Stimulated activated CD4-positive, alpha-beta T cell treated with anti-CD3 and anti-CD28 coated beads, Interleukin-2, amount 100 ng/mL, for 24 hours (primary cell): Measurements from ENCODE around the gene TNIK.

ENCODE experiments used
- DNase-seq, 2 donors: peaks; one replicate each; pipeline ENCODE4 v3.0.0-alpha.2; 2020

Gene TNIK

DNA sequence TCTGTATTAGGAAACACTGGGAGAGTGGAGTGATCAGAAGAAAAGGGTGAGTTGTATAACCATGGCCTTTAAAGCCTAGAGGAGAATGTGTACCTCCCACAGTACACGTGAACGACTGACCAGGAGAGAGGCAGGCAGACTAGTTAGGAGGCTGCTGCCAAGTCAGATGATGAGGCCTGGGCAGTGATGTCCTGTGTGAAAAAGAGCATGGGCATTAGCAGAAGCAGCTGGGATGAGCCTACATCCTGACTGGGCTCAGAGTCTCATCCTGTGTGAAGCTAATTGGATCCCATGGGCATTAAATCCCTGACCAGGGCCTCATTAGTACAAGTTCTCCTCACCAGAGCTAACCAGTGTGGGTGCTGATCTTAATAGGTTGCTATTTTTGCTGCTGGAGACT lies 344.5 kb downstream of the TNIK start:
- no peak for DNase-seq

DNA sequence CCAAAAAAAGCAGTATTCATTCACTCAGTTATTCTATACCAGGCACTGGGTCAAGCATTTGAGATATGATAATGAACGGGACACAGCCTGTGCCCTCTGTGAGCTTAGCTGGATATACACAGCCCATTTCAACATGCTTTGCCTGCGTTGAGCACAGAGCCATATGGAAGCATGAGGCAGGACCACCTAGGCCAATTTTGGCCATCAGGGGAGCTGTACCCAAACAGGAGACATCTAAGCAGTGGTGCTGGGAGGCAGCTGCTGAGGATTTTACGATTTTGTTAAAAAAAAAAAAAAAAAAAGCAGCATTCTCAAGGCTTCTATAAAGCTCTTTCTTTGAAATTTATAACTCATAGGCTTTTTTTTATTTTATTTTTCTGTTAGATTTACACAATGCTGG lies 346.5 kb downstream of the TNIK start:
- DNase-seq: no peak

DNA sequence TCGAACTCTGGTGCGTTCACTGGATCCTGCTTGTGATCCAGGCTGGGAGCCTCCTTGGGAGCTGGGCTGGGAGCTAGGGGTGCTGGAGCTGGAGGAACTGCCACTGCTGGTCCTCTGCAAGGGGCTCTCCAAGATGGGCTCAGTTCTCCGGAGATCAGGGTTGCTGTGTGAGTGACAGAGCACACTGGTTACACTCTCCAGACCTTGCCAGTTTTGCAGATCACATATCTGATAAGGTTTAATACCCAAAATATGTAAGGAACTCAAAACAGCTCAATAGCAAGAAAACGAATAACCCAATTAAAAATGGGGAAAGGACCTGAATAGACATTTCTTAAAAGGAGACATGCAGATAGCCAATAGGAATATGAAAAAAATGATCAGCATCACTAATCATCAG lies 349.5 kb downstream of the TNIK start:
- no peak for DNase-seq

DNA sequence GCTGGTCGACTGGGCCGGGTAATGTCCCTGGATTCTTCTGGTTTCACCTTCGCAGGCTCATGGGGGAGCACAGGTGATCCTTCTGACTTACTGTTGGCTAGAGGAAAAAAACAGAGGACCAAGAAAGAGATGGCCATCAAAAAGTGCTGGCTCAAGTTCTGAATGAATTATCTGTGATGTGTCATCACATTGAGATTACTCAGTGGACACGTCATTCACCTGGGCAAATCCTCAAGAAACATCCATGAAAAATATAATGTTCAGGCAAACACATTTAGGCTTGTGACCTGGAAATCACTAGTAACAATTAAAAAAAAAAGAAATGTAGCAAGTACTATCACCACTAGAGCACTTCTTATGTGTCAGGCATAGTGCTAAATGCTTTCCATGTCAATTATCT lies 352.1 kb downstream of the TNIK start:
- DNase-seq: no peak

DNA sequence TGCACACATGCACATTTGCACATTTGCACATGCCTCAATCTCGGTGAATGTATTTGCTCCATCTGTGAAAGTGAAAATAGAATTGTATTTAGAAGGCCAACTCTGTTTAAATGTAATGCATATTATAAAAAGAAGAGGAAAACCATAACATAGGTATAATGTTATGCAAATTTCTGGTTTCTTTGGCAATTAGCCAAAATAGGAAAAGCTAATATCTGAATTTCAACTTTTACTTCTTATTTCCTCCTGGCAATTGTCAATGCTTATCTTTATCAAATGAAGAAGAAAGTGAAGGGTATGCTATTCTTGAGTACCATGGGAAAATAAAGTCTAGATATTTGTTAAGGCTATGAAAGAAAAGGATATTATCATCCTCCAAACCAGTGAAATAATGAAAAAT lies 357.0 kb downstream of the TNIK start:
- no peak for DNase-seq

DNA sequence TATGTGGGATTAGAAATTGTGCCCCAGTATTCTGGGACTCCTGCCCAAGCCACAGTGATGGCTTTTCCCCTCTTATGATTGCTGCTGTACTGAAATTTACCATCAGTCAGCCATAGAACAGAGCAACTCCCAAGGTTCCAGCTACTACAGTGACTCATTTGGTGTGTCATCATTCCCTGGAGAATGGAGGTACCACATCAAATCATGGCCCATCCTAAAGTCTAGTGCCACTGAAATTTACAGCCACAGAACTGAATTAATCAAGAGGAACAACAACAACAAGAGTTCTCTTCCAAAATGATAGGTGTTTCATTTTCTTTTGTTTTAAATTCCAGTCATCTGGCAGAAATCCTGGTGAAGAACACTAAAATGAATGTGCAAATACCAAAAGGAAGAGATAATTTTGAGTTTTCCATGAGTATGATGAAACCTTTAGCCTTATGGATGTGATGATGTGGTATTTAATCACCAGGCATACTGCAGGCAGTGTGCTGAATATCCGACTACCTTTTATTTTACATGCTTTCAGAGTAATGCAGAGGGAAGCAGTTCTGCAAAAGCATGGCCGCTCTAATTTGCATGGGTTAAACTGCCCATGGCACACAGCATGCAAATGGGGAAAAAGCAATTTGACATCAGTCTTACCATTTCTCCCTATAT lies 358.1 kb downstream of the TNIK start:
- no peak for DNase-seq

DNA sequence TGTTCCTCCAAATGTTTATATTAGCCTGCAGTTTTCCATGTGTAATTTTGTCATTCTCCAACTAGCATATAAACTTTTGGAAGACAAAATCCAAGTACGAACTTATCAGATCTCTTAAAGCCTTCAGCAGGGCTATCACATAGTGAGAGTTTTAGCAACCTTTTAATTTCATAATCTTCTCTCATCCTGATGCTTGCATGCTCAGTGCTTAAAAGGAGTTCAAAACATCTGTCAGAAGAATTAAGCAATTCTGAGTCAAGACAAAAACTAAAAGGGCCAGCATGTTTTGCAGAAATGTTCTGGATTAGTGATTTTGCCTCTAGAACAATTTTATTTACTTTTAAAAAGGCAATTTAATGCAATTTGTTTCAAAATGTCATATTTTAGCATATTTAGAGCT lies 360.3 kb downstream of the TNIK start:
- DNase-seq: no peak

DNA sequence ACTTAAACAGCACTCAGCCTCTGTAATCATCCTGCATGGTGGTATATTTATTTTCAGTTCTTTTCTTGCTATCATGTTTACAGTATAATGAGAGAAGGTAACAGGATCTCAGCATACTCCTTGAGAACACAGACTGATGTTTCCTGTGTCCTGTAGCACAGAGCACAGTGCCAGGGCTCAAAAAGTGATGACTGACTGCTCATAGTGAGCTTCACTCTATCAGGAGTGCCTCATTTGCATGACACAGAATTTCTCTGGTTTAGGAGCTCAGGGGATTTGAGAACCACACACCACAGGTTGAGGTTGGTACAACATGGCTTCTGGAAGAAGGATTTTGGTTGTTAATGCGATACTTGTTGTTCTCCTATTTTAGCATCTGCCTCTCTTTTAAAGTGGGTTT lies 365.1 kb downstream of the TNIK start:
- no peak for DNase-seq

DNA sequence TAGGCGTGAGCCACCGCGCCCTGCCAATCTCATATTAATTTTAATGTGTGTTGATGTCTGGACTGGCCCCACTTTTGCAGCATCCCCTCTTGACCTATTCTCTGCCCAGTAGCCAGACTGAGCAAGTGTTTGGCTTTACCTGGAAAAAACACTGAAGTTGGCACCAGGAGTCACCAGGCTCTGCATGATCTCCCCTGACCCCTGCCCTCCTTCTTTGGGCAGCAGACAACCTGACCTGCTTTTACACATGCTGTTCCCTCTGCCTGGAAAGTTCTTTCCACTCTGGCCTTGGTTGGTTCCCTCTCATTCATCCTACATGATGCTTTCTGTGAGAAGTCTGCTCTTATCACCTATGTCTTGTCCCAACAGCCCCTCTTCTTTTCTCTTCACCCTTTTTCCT lies 365.8 kb downstream of the TNIK start:
- DNase-seq: no peak

DNA sequence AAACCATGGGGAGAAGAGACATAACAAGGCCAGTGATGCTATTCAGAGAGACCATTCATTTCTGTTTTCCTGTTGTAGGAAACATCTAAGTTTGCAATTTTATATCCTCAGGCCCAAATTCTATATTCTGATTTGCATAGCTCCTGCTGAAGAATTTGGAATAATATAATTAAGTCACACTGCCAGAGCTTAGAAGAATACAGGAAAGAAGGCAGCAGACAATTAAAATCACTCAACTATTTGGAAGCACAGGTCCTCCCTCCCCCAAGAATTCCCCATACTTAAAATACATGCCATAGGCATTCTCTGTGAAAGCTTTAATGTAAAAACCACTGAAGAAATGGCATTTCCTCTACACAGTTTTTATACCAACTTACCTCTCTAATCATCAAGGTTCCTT lies 366.7 kb downstream of the TNIK start:
- no peak for DNase-seq

DNA sequence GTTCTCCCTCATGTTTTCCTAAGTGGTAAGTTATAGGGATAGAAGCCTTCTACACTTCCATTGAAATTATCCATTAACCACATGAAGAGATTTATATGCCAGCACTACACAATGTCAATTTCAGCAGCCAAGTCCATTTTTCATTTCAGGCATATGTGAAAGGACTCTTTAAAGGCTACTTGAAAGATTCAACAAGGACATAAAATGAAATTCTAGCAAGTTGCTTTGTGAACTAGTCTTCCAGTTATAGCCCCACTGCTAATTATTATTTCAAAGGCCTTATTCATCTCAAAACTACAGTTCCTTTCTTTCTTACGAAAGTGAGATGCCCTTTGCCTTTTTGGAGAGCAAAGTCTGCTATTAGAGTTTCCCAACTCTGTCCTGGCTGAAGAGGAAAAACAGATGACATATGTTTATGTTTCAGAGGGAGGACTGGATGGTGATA lies 367.7 kb downstream of the TNIK start:
- no peak for DNase-seq

DNA sequence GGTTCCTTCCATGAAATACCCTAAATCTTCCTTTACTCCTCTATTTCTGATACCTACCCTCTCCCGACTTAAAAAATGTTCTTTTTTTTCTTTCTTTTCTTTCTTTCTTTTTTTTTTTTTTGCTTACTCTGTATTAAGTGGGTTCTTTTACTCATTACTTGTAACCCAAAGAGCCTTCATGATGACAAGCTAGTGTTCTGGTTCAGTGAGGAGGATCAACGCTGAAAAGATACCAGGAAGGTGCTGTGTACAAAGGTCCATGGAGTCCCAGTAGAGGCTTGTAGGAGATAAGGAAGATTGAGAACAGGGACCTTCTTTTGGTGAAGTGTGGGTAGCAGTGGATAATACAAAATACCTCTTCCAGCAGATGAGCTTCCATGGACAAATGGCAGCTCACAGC lies 369.9 kb downstream of the TNIK start:
- no peak for DNase-seq

DNA sequence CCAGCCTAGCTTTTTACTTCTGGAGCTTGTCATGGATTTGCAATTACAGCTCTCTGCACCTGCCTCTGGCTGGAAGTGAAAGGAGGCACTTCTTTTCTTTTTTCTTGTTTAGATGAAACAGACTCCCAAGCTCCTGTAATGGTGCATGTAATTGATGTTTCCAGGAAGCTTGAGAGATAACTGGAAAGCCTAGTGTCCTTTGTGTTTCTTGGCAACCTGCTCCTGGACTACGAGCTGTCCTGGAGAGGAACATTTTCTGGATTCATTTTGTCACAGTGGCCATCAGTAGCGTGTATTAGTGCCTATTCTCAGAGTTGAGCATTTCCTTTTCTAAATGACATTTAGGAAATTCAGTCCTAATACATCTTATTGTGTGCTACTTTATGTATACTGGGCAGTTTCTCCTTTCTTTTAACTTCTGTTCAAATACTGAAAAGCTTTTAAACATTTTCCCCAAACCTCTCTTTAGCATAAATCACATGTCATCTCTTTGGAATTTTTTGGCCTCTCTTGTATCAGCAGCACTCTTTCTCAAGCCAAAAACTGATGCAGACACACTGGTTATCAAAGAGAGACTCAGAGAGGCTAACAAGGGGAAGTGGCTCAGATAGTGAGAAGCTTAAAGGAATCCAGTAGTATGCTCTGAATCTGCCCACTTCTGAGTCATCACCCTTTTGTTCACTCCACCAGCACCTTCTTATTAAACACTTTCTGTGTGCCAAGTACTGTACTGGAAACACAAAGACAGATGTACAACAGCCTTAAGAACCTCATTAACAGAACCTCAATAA lies 371.0 kb downstream of the TNIK start:
- no peak for DNase-seq

DNA sequence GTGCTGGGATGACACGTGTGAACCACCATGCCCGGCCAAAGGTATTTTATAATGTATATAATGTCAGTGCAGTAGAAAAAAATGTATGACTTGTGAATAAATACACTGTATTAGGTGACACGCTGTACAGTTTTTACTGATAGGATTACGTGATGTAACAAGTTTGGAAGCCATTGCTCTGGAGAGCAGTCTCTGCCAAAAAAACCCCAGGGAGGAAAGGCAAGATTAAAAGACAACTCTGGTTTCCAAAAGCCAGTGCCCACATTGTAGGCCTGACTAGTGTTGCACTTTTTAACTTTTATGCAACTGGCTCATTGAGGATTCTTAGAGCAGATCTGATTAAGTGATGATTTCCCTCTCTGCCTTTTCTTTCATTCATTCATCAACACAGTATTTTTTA lies 371.7 kb downstream of the TNIK start:
- no peak for DNase-seq

DNA sequence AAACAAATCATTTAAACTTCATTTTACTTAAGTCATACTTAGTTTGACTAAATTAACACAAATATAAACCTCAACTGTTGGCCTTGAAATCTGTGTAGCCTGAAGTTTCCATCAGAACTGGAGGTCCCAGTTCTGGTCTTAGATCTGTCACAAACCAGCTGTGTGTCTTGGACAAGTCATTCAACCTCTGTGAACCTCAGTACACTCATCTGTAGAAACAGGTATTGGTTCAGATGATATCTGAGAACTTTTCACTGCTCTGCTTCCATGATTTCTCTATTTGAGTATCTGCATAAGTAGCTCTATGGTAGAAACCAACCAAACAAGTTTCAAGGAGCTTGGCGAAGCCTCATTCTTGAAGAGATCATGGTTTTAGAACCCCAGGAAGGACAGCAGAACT lies 373.3 kb downstream of the TNIK start:
- DNase-seq: no peak

DNA sequence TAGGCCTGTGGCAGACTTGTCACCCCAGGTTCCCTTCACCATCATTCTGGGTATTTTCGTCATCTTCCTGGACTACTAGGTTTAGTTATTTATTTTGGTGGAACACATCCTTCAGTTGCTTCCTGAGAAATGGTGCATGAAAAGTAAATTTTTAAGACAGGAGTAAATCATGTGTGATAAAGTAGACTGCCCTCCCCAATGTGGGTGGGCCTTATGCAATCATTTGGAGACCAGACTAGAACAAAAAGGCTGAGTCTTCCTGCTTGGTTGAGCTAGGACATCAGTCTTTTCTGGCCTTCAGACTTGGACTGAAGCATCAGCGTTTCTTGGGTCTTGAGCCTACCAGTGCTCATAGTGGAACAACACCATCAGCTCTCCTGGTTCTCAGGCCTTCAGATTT lies 382.9 kb downstream of the TNIK start:
- DNase-seq: no peak

DNA sequence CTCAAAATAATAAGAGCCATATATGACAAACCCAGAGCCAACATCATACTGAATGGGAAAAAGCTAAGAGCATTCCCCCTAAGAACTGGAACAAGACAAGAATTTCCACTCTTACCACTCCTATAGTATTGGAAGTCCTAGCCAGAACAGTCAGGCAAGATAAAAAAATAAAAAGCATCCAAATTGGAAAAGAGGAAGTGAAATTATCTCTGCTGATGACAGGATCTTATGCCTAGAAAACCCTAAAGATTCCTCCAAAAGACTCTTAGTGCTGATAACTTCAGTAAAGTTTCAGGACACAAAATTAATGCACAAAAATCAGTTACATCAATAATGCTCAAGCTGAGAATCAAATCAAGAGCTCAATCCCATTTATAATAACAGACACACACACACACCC lies 387.8 kb downstream of the TNIK start:
- DNase-seq: no peak

DNA sequence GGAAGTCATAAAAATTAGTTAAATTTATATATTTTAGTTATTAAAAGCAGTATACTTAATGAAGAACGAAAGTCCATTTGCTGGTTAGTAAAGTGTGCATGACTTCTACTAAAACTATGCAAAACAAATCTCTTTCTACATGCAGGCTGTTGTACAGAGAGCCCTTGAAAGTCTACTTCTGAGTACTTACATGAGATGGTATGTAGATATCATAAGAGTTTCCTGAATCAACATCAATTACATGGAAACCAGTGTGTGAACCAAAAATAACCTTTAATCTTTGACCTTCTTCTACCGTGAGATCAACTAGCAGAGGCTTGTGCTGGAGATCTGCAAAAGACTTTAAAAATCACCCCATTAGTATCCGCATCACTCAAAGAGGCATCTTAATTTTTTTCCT lies 391.5 kb downstream of the TNIK start:
- DNase-seq: no peak

DNA sequence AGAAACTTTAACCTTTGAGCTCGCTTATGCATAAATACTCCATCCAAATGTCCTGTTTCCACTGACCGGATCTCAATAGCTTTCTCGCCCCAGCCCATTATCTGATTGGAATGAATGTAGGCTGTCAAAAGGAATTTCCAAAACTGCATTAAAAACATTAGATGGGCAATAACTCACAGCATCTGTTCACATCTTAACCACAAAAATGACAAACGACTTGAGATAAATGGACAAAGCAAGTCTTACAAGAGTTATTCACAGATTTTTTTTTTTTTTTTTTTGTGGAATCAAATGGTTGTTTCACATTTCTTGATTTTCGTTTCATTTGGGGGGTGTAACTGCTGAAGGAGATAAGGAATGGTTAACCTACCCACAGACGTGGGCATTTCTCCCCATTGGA lies 394.0 kb downstream of the TNIK start:
- DNase-seq: no peak

DNA sequence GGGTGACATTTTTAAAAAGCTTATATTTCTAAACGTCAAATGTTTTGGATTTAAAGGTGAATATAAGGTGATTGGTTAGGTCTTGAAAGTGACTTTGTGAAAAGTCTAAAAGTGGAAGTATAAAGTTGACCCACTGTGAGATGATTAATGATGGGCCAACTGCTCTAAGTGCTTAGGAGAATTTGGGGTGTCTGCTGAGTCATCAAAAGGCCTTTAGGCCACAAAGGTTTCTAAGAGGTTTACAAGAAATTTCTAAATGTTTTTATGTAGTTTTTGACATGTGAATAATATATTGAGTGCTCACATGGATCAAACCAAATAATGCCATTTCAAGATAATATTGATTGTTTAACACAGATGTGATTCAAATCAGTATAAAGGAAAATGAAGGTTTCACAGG lies 394.5 kb downstream of the TNIK start:
- DNase-seq: no peak

DNA sequence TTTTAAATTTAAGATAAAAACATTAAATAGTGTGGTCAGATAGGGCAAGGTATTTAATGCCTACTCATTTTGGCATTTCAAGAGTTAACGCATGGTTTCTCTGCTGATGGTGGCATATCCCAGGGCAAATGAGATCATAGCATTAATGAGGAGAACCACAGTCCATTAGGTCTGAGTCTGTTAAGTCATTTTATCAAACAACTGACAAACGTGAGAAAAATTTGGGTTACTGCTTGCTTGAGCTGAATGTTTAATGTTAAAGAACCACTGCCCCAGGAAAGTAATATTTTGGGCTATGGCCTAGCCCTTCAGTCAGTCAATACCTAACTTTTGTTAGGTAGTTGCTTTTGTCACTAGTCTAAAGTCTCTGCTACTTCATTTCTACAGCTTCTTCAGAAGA lies 395.7 kb downstream of the TNIK start:
- DNase-seq: no peak

DNA sequence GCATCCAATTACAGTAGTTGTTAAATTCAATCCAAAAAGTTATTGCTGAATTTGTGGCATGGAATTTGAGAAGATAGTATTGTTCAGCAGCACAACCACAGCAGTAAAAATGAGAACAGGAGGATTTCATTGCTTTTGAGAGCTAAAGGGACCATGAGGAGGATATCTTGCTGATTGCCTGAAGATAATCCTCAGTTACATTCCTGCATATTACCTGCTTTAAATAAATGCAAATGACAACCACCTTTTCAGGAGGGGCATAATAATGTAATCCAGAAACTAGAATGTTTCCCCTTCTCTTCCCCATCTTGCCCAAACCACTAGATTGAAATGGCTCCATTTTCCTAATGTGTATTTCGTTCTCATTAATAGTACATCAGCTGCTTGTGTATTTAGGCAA lies 398.5 kb downstream of the TNIK start:
- no peak for DNase-seq

DNA sequence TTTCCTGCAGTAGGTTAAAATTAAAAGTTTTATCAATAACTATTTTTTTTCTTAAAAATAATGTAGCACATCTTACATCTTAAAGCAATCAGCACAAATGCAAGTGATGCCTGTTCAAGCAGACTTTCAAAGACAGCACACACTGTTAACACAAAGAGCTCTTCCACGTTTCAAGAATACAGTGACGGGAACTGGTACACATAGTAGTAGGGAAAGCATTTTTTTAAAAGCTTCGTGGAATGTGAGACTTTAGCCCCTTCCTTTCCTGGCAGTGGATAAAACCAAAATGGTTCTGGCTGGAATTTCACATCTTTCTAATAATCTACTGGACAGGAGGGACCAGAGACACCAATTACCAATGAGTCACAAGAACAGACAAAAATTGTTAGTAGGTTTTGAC lies 400.2 kb downstream of the TNIK start:
- DNase-seq: no peak

DNA sequence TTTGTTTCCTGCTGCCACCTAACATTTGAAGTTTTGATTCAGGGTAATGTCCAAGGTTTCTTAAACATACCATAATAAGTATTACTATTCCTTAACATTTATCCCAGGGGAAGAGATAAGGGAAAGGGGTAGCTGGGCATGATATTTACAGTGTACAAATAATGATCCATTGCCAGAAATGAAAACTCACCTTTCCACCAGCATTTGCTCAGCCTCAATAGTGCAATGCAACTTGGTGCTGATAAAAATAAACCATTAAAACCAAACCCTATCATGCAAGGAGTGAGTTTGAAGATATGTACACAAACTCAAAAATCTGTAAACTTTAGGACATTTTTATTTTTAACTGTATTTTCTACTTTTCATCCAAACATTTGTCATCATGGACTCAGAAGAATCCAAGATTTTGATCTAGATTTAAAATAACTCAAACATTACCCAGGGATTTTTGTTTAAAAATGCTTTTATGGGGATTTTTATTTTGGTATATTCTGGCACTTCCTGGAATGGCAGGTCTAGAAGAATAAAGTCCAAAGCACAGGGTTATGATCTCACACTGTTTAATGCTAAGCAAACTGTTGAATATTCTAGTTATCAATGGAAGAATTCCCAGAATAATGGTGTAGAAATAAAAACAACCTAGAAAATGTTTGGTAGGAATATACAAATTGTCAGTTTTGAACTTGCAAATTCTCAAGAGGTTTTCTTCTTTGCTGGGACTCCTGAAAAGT lies 401.2 kb downstream of the TNIK start:
- no peak for DNase-seq
